K562 (cell line): Measurements from ENCODE around the gene MED29. TPM values are rescaled to one million over a fixed set of nuclear protein-coding genes. Genes with fewer than 3 reads are reported as not detected.

Experiments
- EP300 ChIP-seq: IDR thresholded peaks from 2 replicates; pipeline ENCODE4 v1.6.1; 2012; ENCODE audit warnings: low read length, improper control_type of control experiment
- EP400 ChIP-seq: fragments of 450-650 bp; IDR thresholded peaks from 2 replicates; pipeline ENCODE4 v1.6.1; 2017; ENCODE audit warnings: antibody characterized with exemption, mild to moderate bottlenecking, moderate library complexity
- GABPB1 ChIP-seq: sonication (generic); formaldehyde crosslinking; IDR thresholded peaks from 2 replicates; pipeline ENCODE4 v1.8.0; 2022; ENCODE audit warnings: mild to moderate bottlenecking, missing genetic modification reagents
- HNRNPUL1 ChIP-seq: fragments of 200-400 bp; formaldehyde crosslinking; IDR thresholded peaks from 2 replicates; pipeline ENCODE4 v1.6.1; 2017; ENCODE audit warnings: low read length
- NELFE ChIP-seq: IDR thresholded peaks from 2 replicates; pipeline ENCODE4 v1.6.1; 2011; ENCODE audit warnings: mild to moderate bottlenecking; ENCODE audit not compliant: insufficient read depth, insufficient read length
- PURB ChIP-seq: sonication (generic); formaldehyde crosslinking; IDR thresholded peaks from 2 replicates; pipeline ENCODE4 v1.9.0; 2021; ENCODE audit warnings: low read depth, mild to moderate bottlenecking, missing genetic modification reagents
- SIX5 ChIP-seq, 2 experiments: IDR thresholded peaks; 2 replicates each; pipeline ENCODE4 v1.6.1; 2011; ENCODE audit warnings: low read length in 2 of 2, borderline replicate concordance in 1 of 2, low read depth in 1 of 2, mild to moderate bottlenecking in 1 of 2, moderate library complexity in 1 of 2; ENCODE audit not compliant: insufficient read depth in 1 of 2
- SMAD1 ChIP-seq: fragments of 150-350 bp; IDR thresholded peaks from 2 replicates; pipeline ENCODE4 v1.6.1; 2014; ENCODE audit warnings: low read length, low read depth; ENCODE audit not compliant: partially characterized antibody
- STAG1 ChIP-seq: sonication (generic); formaldehyde crosslinking; IDR thresholded peaks from 2 replicates; pipeline ENCODE4 v1.5.0; 2020; ENCODE audit warnings: missing genetic modification reagents, borderline replicate concordance
- ZNF184 ChIP-seq: sonication (generic); formaldehyde crosslinking; IDR thresholded peaks from 2 replicates; pipeline ENCODE4 v1.5.0; 2020; ENCODE audit warnings: missing genetic modification reagents
- ZNF431 ChIP-seq: sonication (generic); formaldehyde crosslinking; IDR thresholded peaks from 2 replicates; pipeline ENCODE4 v1.8.0; 2022; ENCODE audit warnings: mild to moderate bottlenecking, missing genetic modification reagents
- polyA plus RNA-seq, 8 experiments: library from polyadenylated mRNA; depleted of rRNA in 4 of 8; stranded (reverse) in 5 of 8; unstranded in 3 of 8; fragments of >200 nt; fragmentation: Nextera tagmentation in 2 of 8; fragmentation: Illumina TruSeq in 1 of 8; extraction: Ambion mirVana in 2 of 8; extraction: Trizol in 1 of 8; gene quantifications; 2 replicates each; pipeline versions ENCODE4 v1.2.1 to v1.2.3, GENCODE V29; 2011 to 2014; ENCODE audit warnings: inconsistent platforms in 1 of 8, missing spikeins in 1 of 8
- total RNA-seq, 7 experiments: library from RNA; depleted of rRNA in 6 of 7; stranded (reverse); fragments of >200 nt in 6 of 7; fragmentation: Illumina TruSeq in 2 of 7; extraction: Trizol in 2 of 7; gene quantifications; 2 replicates each; pipeline versions ENCODE4 v1.2.1 to v1.2.3, GENCODE V29; 2011 to 2021; ENCODE audit warnings: low replicate concordance in 1 of 7
- TF ChIP-seq, protein P1 (sequence below): fragments of 250-450 bp; sonication (Bioruptor Pico); IDR thresholded peaks from 2 replicates; pipeline ENCODE4 v1.8.0; 2022; ENCODE audit warnings: moderate library complexity, mild to moderate bottlenecking, inconsistent platforms
- TF ChIP-seq, protein P2 (sequence below): conservative IDR thresholded peaks from 2 replicates; pipeline ENCODE4 v1.6.1; 2011; ENCODE audit warnings: low read depth, mild to moderate bottlenecking, low read length; ENCODE audit not compliant: control insufficient read depth
- TF ChIP-seq, protein P3 (sequence below): fragments of 450-650 bp; IDR thresholded peaks from 2 replicates; pipeline ENCODE4 v1.6.1; 2016; ENCODE audit warnings: mild to moderate bottlenecking
- TF ChIP-seq, protein P4 (sequence below): fragments of 250-450 bp; sonication (Bioruptor Pico); IDR thresholded peaks from 2 replicates; pipeline ENCODE4 v1.5.0; 2021

MED29 gene
- total and polyA plus RNA-seq, 9 of the 15 experiments (the other 6 are each of a cell fraction or from before 2014, with no cell fraction given), result 1.8 to 22.6 (median 12.4) TPM

DNA sequence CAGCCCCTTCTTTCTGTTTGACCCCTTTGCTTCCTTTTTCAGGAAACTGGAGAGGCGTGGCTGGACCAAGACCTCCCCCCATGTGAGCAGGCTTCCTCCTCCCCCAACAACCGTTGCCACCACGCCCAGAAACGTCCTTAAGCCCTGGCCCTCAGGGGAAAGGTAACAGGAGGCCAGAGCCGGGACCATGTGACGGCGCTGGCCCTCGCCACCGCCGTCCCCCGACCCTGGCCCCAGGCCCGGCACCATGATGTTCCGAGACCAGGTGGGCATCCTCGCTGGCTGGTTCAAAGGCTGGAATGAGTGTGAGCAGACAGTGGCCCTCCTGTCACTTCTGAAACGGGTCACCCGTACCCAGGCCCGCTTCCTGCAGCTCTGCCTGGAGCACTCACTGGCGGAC lies 34.5 kb upstream of the MED29 start (continued):
- TF ChIP-seq, protein P1, sequence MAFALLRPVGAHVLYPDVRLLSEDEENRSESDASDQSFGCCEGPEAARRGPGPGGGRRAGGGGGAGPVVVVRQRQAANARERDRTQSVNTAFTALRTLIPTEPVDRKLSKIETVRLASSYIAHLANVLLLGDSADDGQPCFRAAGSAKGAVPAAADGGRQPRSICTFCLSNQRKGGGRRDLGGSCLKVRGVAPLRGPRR (CRISPR knock-in tag), result no peak
- no peak for TF ChIP-seq ZNF184
- peak; percentile 53; the same call in 1 of the 2 replicates for TF ChIP-seq EP300
- TF ChIP-seq, protein P2, sequence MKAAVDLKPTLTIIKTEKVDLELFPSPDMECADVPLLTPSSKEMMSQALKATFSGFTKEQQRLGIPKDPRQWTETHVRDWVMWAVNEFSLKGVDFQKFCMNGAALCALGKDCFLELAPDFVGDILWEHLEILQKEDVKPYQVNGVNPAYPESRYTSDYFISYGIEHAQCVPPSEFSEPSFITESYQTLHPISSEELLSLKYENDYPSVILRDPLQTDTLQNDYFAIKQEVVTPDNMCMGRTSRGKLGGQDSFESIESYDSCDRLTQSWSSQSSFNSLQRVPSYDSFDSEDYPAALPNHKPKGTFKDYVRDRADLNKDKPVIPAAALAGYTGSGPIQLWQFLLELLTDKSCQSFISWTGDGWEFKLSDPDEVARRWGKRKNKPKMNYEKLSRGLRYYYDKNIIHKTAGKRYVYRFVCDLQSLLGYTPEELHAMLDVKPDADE, result 0 out of 2 replicates have a peak, but pooled peaks have one; percentile 45
- no peak for TF ChIP-seq NELFE
- TF ChIP-seq PURB (CRISPR knock-in tag), result no peak
- no peak for TF ChIP-seq GABPB1 (CRISPR knock-in tag)
- TF ChIP-seq SMAD1, result no peak
- TF ChIP-seq STAG1 (CRISPR knock-in tag), result no peak
- TF ChIP-seq, protein P3, sequence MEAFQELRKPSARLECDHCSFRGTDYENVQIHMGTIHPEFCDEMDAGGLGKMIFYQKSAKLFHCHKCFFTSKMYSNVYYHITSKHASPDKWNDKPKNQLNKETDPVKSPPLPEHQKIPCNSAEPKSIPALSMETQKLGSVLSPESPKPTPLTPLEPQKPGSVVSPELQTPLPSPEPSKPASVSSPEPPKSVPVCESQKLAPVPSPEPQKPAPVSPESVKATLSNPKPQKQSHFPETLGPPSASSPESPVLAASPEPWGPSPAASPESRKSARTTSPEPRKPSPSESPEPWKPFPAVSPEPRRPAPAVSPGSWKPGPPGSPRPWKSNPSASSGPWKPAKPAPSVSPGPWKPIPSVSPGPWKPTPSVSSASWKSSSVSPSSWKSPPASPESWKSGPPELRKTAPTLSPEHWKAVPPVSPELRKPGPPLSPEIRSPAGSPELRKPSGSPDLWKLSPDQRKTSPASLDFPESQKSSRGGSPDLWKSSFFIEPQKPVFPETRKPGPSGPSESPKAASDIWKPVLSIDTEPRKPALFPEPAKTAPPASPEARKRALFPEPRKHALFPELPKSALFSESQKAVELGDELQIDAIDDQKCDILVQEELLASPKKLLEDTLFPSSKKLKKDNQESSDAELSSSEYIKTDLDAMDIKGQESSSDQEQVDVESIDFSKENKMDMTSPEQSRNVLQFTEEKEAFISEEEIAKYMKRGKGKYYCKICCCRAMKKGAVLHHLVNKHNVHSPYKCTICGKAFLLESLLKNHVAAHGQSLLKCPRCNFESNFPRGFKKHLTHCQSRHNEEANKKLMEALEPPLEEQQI, result no peak
- no peak for TF ChIP-seq HNRNPUL1
- no peak for TF ChIP-seq ZNF431 (CRISPR knock-in tag)
- TF ChIP-seq, protein P4, sequence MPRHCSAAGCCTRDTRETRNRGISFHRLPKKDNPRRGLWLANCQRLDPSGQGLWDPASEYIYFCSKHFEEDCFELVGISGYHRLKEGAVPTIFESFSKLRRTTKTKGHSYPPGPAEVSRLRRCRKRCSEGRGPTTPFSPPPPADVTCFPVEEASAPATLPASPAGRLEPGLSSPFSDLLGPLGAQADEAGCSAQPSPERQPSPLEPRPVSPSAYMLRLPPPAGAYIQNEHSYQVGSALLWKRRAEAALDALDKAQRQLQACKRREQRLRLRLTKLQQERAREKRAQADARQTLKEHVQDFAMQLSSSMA, result no peak
- TF ChIP-seq EP400, result peak; percentile 28; the same call in 1 of the 2 replicates
- no peak for TF ChIP-seq SIX5 (IDR thresholded peaks at IDR 0.05; ENCODE audit: borderline replicate concordance in 1 of 2, insufficient read depth in 1 of 2, low read depth in 1 of 2, low read length in 2 of 2)
